Naive thymus-derived CD4-positive, alpha-beta T cell (primary cell): ENCODE results near the gene ABCB11. TPM values are rescaled to one million over a fixed set of nuclear protein-coding genes. Genes with fewer than 3 reads are reported as not detected.
"Not testable (repeated sequence)": the region's sequence is repeated elsewhere in the genome, so short reads cannot be mapped to it uniquely, and the experiment has no call there.

Experiments
- ATAC-seq: fragments of 150-1000 bp; cut with Tn5 transposase; 2 replicates; pipeline ENCODE4 v1.10.0; 2021; ENCODE audit warnings: mild to moderate bottlenecking, moderate library complexity
- CTCF ChIA-PET: fragments of 350-600 bp; sonication (Branson Sonifier 250); formaldehyde crosslinking; loops from one replicate; lab custom pipeline; 2021; ENCODE audit warnings: antibody characterized with exemption; lab: Charles Lee
- POLR2A ChIA-PET: fragments of 350-600 bp; sonication (Branson Sonifier 250); formaldehyde crosslinking; loops from one replicate; lab custom pipeline; 2021; ENCODE audit warnings: antibody characterized with exemption, inconsistent platforms; lab: Charles Lee
- DNase-seq, 9 donors: peaks; one replicate each; pipeline versions ENCODE4 v3.0.0 to v3.0.0-alpha.2; 2020 to 2022; ENCODE audit warnings: mixed read lengths in 1 of 9
- H3K27ac ChIP-seq: one replicate; pipeline ENCODE4 v1.7.0; 2013; ENCODE audit warnings: mild to moderate bottlenecking, low read depth, low read length, moderate library complexity
- H3K27me3 ChIP-seq, 2 donors: one replicate each; pipeline ENCODE4 v1.7.0; 2013; ENCODE audit warnings: low read length in 2 of 2, mild to moderate bottlenecking in 2 of 2, moderate library complexity in 2 of 2; ENCODE audit not compliant: control insufficient read depth in 2 of 2, insufficient read depth in 2 of 2
- H3K36me3 ChIP-seq, 3 experiments: 1 replicate in 2 of 3; 2 replicates in 1 of 3; pipeline ENCODE4 v1.7.0; 2013; ENCODE audit warnings: low read length in 3 of 3, mild to moderate bottlenecking in 3 of 3, moderate library complexity in 1 of 3; ENCODE audit not compliant: insufficient read depth in 3 of 3, control insufficient read depth in 2 of 3
- H3K4me1 ChIP-seq, 2 donors: one replicate each; pipeline ENCODE4 v1.7.0; 2013; ENCODE audit warnings: low read length in 2 of 2, mild to moderate bottlenecking in 2 of 2, moderate library complexity in 1 of 2; ENCODE audit not compliant: control insufficient read depth in 2 of 2, insufficient read depth in 2 of 2
- H3K4me3 ChIP-seq: 2 replicates; pipeline ENCODE4 v1.7.0; 2013; ENCODE audit warnings: mild to moderate bottlenecking, low read length
- H3K9me3 ChIP-seq, 3 experiments: 1 replicate in 2 of 3; 2 replicates in 1 of 3; pipeline ENCODE4 v1.7.0; 2013; ENCODE audit warnings: low read length in 3 of 3; ENCODE audit not compliant: control insufficient read depth in 2 of 3
- H3K27ac Mint-ChIP-seq, 9 donors: one replicate each; pipeline ENCODE4 v1.8.0; 2020 to 2022; ENCODE audit warnings: mixed read lengths in 9 of 9, mild to moderate bottlenecking in 8 of 9, moderate library complexity in 5 of 9, inconsistent platforms in 2 of 9
- H3K27me3 Mint-ChIP-seq, 5 donors: one replicate each; pipeline ENCODE4 v1.8.0; 2021 to 2022; ENCODE audit warnings: mixed read lengths in 5 of 5, mild to moderate bottlenecking in 1 of 5
- H3K36me3 Mint-ChIP-seq, 5 donors: one replicate each; pipeline ENCODE4 v1.8.0; 2020 to 2022; ENCODE audit warnings: mixed read lengths in 5 of 5, mild to moderate bottlenecking in 3 of 5, inconsistent platforms in 1 of 5
- H3K4me1 Mint-ChIP-seq, 7 donors: one replicate each; pipeline ENCODE4 v1.8.0; 2020 to 2022; ENCODE audit warnings: mixed read lengths in 7 of 7, mild to moderate bottlenecking in 3 of 7, inconsistent platforms in 1 of 7
- H3K4me3 Mint-ChIP-seq, 10 donors: one replicate each; pipeline ENCODE4 v1.8.0; 2020 to 2022; ENCODE audit warnings: mild to moderate bottlenecking in 10 of 10, mixed read lengths in 10 of 10, moderate library complexity in 6 of 10, inconsistent platforms in 2 of 10
- H3K9me3 Mint-ChIP-seq, 11 donors: one replicate each; pipeline ENCODE4 v1.8.0; 2020 to 2022; ENCODE audit warnings: mixed read lengths in 11 of 11, mild to moderate bottlenecking in 4 of 11, inconsistent platforms in 1 of 11, moderate library complexity in 1 of 11
- intact Hi-C, 2 donors: fragments of 100-400 bp; cut with micrococcal nuclease; formaldehyde crosslinking; loops; one replicate each; pipeline ENCODE4 v1.15.1; 2023
- polyA plus RNA-seq, 2 donors: library from polyadenylated mRNA; unstranded; fragments of 300-500 nt; fragmentation: Illumina TruSeq; gene quantifications; one replicate each; pipeline ENCODE4 v1.2.3, GENCODE V29; 2021
- total RNA-seq, 6 experiments: library from RNA in 5 of 6; stranded (reverse) in 5 of 6; gene quantifications; 1 replicate in 5 of 6; 2 replicates in 1 of 6; pipeline ENCODE4 v1.2.3 and lab custom pipeline; 2021 to 2026

ABCB11 gene
- total and polyA plus RNA-seq, 7 experiments from 2014 or later, result not detected

DNA sequence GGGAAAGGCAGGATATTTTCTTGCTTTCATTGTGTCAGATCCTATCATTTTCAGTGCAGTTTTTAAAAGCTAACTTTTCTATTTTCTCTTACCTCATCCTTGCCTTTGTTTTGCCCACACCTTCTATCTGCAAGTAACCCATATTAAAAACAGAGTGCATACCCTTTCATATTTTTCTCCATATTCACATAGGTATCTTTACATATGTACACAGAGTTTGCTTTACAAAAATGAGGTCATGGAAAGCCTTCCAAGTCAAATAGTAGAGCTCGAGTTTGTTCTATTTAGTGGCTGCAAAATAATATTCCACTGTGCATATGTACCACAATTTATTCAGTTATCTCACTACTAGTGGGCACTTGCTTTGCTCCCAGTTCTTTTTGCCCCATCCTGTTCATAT is 34.3 kb upstream of the ABCB11 start:
- Mint-ChIP-seq H3K9me3 (peaks cover 0 to 4% (median 0%) of the 10 kb centered on the region in 11 donors), H3K4me1 (peaks cover 0 to 11% (median 0%) of the 10 kb centered on the region in 7 donors), H3K27ac (no peak overlapping the region), H3K36me3 (peaks cover 0 to 2% (median 0%) of the 10 kb centered on the region in 5 donors), H3K27me3 (peaks cover 0 to 7% (median 0%) of the 10 kb centered on the region in 5 donors), H3K4me3 (no peak overlapping the region)
- intact Hi-C loops, result no loop called here
- no peaks in the 10 kb centered on the region for H3K36me3 ChIP-seq
- ChIA-PET CTCF (no interaction called here), POLR2A (no interaction called here)
- no peaks in the 10 kb centered on the region for H3K27me3 ChIP-seq
- H3K4me1 ChIP-seq, result no peaks in the 10 kb centered on the region
- H3K9me3 ChIP-seq, result no peaks in the 10 kb centered on the region
- ATAC-seq, result no peak
- no peak for DNase-seq
- no peak overlapping the region for H3K4me3 ChIP-seq
- H3K27ac ChIP-seq, result no peak overlapping the region

DNA sequence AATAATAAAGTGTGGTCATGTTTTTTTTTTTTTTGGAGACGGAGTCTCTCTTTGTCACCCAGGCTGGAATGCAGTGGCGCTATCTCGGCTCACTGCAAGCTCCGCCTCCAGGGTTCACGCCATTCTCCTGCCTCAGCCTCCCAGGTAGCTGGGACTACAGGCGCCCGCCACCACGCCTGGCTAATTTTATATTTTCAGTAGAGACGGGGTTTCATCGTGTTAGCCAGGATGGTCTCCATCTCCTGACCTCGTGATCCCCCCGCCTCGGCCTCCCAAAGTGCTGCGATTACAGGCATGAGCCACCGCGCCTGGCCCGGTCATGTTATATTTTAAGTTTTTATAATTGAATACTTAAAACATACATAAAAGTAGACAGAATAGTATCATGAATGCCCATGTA is 33.1 kb upstream of the ABCB11 start:
- H3K4me1 ChIP-seq, CTCF ChIA-PET, H3K27me3 Mint-ChIP-seq, H3K4me3 Mint-ChIP-seq, DNase-seq, H3K27me3 ChIP-seq, H3K36me3 Mint-ChIP-seq, H3K36me3 ChIP-seq, H3K9me3 ChIP-seq, H3K9me3 Mint-ChIP-seq, H3K4me1 Mint-ChIP-seq, H3K27ac Mint-ChIP-seq, H3K4me3 ChIP-seq, POLR2A ChIA-PET, intact Hi-C loops, H3K27ac ChIP-seq, ATAC-seq: not testable (repeated sequence)

GRCh38 chr2:169054575-169054974 is 23.5 kb upstream of the ABCB11 start:
- intact Hi-C loops, H3K27me3 ChIP-seq, H3K36me3 ChIP-seq, ATAC-seq, H3K27me3 Mint-ChIP-seq, H3K4me1 ChIP-seq, POLR2A ChIA-PET, H3K4me3 Mint-ChIP-seq, DNase-seq, H3K9me3 ChIP-seq, H3K4me3 ChIP-seq, CTCF ChIA-PET, H3K27ac ChIP-seq, H3K27ac Mint-ChIP-seq, H3K4me1 Mint-ChIP-seq: not testable (repeated sequence)
- Mint-ChIP-seq H3K36me3 (peaks cover 0 to 11% (median 8%) of the 10 kb centered on the region in 5 donors), H3K9me3 (peaks cover 8 to 46% (median 25%) of the 10 kb centered on the region in 11 donors)

DNA sequence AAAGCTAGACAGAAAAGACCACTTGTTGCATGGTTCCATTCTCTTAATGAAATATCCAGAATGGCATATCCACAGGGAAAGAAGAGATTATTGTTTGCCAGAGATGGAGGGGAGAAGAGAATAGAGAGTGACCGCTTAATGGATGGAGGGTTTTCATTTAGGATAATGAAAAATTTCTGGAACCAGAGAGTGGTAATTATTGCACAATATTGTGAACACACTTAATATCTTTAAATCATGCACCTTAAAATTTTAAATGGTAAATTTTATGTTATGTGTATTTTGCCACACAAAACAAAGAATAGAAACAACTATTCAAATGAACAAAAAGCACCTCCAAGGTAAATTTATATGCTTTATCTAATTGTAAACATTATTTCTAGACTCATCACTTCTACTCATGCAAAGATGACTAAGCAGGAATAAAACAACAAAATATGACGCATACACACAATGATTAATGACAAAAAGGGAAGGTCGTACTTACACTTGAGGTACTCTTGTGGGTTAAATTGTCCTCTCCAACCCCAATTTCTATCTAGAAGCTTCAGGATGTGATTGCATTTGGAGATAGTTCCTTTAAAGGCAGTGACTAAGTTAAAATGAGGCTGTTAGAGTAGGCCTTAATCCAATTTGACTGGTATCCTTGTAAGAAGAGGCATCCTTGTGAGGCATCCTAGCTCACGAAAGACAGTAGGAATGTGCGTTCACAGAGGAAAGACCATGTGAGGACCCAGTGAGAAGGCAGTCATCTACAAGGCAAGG is 19.5 kb upstream of the ABCB11 start:
- H3K4me1 ChIP-seq, result no peaks in the 10 kb centered on the region
- H3K27ac ChIP-seq, result no peak overlapping the region
- ChIA-PET POLR2A (no interaction called here), CTCF (no interaction called here)
- H3K4me3 ChIP-seq, result no peak overlapping the region
- DNase-seq (no peak), ATAC-seq (peak; percentile 71)
- H3K36me3 ChIP-seq, result no peaks in the 10 kb centered on the region
- Mint-ChIP-seq H3K4me3 (no peak overlapping the region), H3K9me3 (peaks cover 10 to 24% (median 14%) of the 10 kb centered on the region in 11 donors), H3K27me3 (peaks cover 0 to 10% (median 4%) of the 10 kb centered on the region in 5 donors), H3K4me1 (peaks cover 0 to 3% (median 0%) of the 10 kb centered on the region in 7 donors), H3K36me3 (peaks cover 0 to 13% (median 8%) of the 10 kb centered on the region in 5 donors), H3K27ac (no peak overlapping the region)
- H3K27me3 ChIP-seq, result no peaks in the 10 kb centered on the region
- H3K9me3 ChIP-seq, result no peaks in the 10 kb centered on the region
- intact Hi-C loops, result no loop called here

DNA sequence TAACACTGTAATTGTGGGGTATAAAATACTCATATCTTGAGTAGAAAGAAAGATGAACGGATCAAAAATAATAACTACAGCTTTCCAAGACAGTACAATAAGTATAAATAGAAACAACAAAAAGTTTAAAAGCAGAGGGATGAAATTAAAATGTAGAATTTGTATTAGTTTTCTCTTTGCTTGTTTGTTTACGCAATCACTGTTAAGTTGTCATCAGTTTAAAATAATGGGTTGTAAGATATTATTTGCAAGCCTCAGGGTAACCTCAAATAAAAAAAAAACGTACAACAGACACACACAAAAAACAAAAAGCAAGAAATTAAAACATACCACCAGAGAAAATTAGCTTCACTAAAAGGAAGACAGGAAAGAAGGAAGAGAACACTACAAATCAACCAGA is 18.0 kb upstream of the ABCB11 start:
- no peak for ATAC-seq
- Histone ChIP-seq H3K36me3 (no peaks in the 10 kb centered on the region), H3K9me3 (no peaks in the 10 kb centered on the region), H3K4me1 (no peaks in the 10 kb centered on the region), H3K4me3 (no peak overlapping the region), H3K27ac (no peak overlapping the region), H3K27me3 (no peaks in the 10 kb centered on the region)
- CTCF ChIA-PET, result no interaction called here
- H3K36me3 Mint-ChIP-seq, result peaks cover 0 to 8% (median 3%) of the 10 kb centered on the region in 5 donors
- POLR2A ChIA-PET, result no interaction called here
- H3K4me1 Mint-ChIP-seq, result peaks cover 0 to 3% (median 0%) of the 10 kb centered on the region in 7 donors
- no peak overlapping the region for H3K4me3 Mint-ChIP-seq
- peaks cover 3 to 11% (median 8%) of the 10 kb centered on the region in 5 donors for H3K27me3 Mint-ChIP-seq
- intact Hi-C loops, result no loop called here
- no peak for DNase-seq
- H3K9me3 Mint-ChIP-seq, result peaks cover 0 to 9% (median 3%) of the 10 kb centered on the region in 11 donors
- H3K27ac Mint-ChIP-seq, result no peak overlapping the region

GRCh38 chr2:169047256-169048250 is 16.4 kb upstream of the ABCB11 start:
- Mint-ChIP-seq H3K4me3 (no peak overlapping the region), H3K27me3 (peaks cover 3 to 11% (median 8%) of the 10 kb centered on the region in 5 donors), H3K27ac (no peak overlapping the region), H3K9me3 (peaks cover 0 to 17% (median 12%) of the 10 kb centered on the region in 11 donors), H3K4me1 (peaks cover 0 to 3% (median 0%) of the 10 kb centered on the region in 7 donors), H3K36me3 (peaks cover 6 to 14% (median 6%) of the 10 kb centered on the region in 5 donors)
- Histone ChIP-seq H3K27ac (no peak overlapping the region), H3K4me3 (no peak overlapping the region), H3K36me3 (no peaks in the 10 kb centered on the region), H3K4me1 (no peaks in the 10 kb centered on the region), H3K9me3 (no peaks in the 10 kb centered on the region), H3K27me3 (no peaks in the 10 kb centered on the region)
- intact Hi-C loops, result no loop called here
- POLR2A ChIA-PET, result no interaction called here
- ATAC-seq (no peak), DNase-seq (no peak)
- CTCF ChIA-PET, result no interaction called here
